A673 (cell line): Measurements from ENCODE around the gene PHLPP2. TPM values are rescaled to one million over a fixed set of nuclear protein-coding genes. Genes with fewer than 3 reads are reported as not detected.

Experiments
- BruUV-seq: library from RNA; stranded (reverse); fragments of 400-500 nt; replicated peaks from 2 replicates; lab custom pipeline; 2021; lab: Mats Ljungman, UMichigan
- CTCF ChIA-PET: fragments of 300-600 bp; sonication (Branson Sonifier 250); formaldehyde crosslinking; loops from one replicate; lab custom pipeline; 2022; ENCODE audit warnings: antibody characterized with exemption; lab: Charles Lee
- POLR2A ChIA-PET: fragments of 300-600 bp; sonication (Branson Sonifier 250); formaldehyde crosslinking; loops from one replicate; lab custom pipeline; 2022; ENCODE audit warnings: antibody characterized with exemption; ENCODE audit not compliant: low non-redundant PET; lab: Charles Lee
- DNase-seq: peaks from one replicate; pipeline ENCODE4 v3.0.0-alpha.2; 2015; ENCODE audit warnings: low spot score
- H3K27ac ChIP-seq: fragments of 200-600 bp; sonication (generic); 2 replicates; pipeline ENCODE4 v1.5.1; 2016; ENCODE audit warnings: mixed run types, low read depth, mild to moderate bottlenecking, mixed read lengths, antibody characterized with exemption, low read length; ENCODE audit not compliant: poor library complexity, severe bottlenecking
- H3K27me3 ChIP-seq: fragments of 200-600 bp; sonication (generic); replicated peaks from 2 replicates; pipeline ENCODE4 v1.6.1; 2017; ENCODE audit warnings: mixed run types, low read depth, mild to moderate bottlenecking, mixed read lengths, antibody characterized with exemption, low read length; ENCODE audit not compliant: insufficient read depth, poor library complexity
- H3K36me3 ChIP-seq: fragments of 200-600 bp; sonication (generic); 2 replicates; pipeline ENCODE4 v1.6.1; 2016; ENCODE audit warnings: mixed run types, mild to moderate bottlenecking, mixed read lengths, antibody characterized with exemption, low read length; ENCODE audit not compliant: insufficient read depth, poor library complexity, severe bottlenecking
- H3K4me1 ChIP-seq: fragments of 200-600 bp; sonication (generic); 2 replicates; pipeline ENCODE4 v1.6.1; 2017; ENCODE audit warnings: mixed run types, mild to moderate bottlenecking, mixed read lengths, antibody characterized with exemption, low read length; ENCODE audit not compliant: insufficient read depth, poor library complexity, severe bottlenecking
- H3K4me3 ChIP-seq: fragments of 200-600 bp; sonication (generic); 2 replicates; pipeline ENCODE4 v1.5.1; 2016; ENCODE audit warnings: low read depth, mixed run types, mild to moderate bottlenecking, mixed read lengths, low read length; ENCODE audit not compliant: poor library complexity, severe bottlenecking
- H3K9me3 ChIP-seq: fragments of 200-600 bp; sonication (generic); 2 replicates; pipeline ENCODE4 v1.6.1; 2016; ENCODE audit warnings: mixed run types, low read depth, mild to moderate bottlenecking, mixed read lengths, antibody characterized with exemption, low read length; ENCODE audit not compliant: poor library complexity, severe bottlenecking
- CTCF ChIP-seq: fragments of 300-800, 200-600 bp; sonication (generic); conservative IDR thresholded peaks from 2 replicates; pipeline ENCODE4 v1.5.1; 2017; ENCODE audit warnings: low read depth, mild to moderate bottlenecking, antibody characterized with exemption, low read length, moderate library complexity, mixed read lengths
- EZH2 ChIP-seq: fragments of 200-600 bp; sonication (generic); IDR thresholded peaks from 2 replicates; pipeline ENCODE4 v1.6.1; 2017; ENCODE audit warnings: borderline replicate concordance, low read depth, mild to moderate bottlenecking, mixed read lengths, antibody characterized with exemption, low read length; ENCODE audit not compliant: poor library complexity, severe bottlenecking
- intact Hi-C: fragments of 100-400 bp; cut with micrococcal nuclease; formaldehyde crosslinking; loops from one replicate; pipeline ENCODE4 v1.10.0; 2022; ENCODE audit not compliant: unreplicated experiment
- total RNA-seq: library from RNA; stranded (reverse); gene quantifications from 2 replicates; pipeline ENCODE4 v1.2.3, GENCODE V29; 2021

The PHLPP2 gene
- total RNA-seq, 1 experiment from 2014 or later = 18.3 TPM

GRCh38 chr16:71637398-71637797 is 87.1 kb downstream of the PHLPP2 start:
- intact Hi-C loops = no loop called here
- Histone ChIP-seq H3K27ac (peak overlapping the region; percentile 92), H3K4me3 (no peak overlapping the region), H3K36me3 (peaks cover 2% of the 10 kb centered on the region), H3K27me3 (no peaks in the 10 kb centered on the region), H3K9me3 (no peaks in the 10 kb centered on the region), H3K4me1 (peaks cover 31% of the 10 kb centered on the region)
- TF ChIP-seq EZH2 (no peak), CTCF (no peak)
- ChIA-PET CTCF (interaction anchor here (0.5 to 1.2 kb wide), 4 partner anchors 26 to 294 kb away, joined by 4 to 5 read pairs (median 4); no protein-coding TSS in a partner anchor), POLR2A (interaction anchor here (0.6 kb wide), 1 partner anchor 72 kb away, joined by 3 read pairs; no protein-coding TSS in a partner anchor)
- peak; percentile 98 for DNase-seq
- no TSS peak for BruUV-seq

- ChIA-PET POLR2A (no interaction called here), CTCF (no interaction called here)
- H3K36me3 ChIP-seq = peaks cover 2% of the 10 kb centered on the region
- intact Hi-C loops = no loop called here
- H3K4me3 ChIP-seq = no peak overlapping the region
- DNase-seq = no peak
- BruUV-seq = no TSS peak
- H3K9me3 ChIP-seq = no peaks in the 10 kb centered on the region
- no peaks in the 10 kb centered on the region for H3K27me3 ChIP-seq
- peaks cover 31% of the 10 kb centered on the region for H3K4me1 ChIP-seq
- no peak overlapping the region for H3K27ac ChIP-seq
- TF ChIP-seq EZH2 (no peak), CTCF (no peak)
Observed at GRCh38 chr16:71635632-71636031, 88.9 kb downstream of the PHLPP2 start.

GRCh38 chr16:71631776-71632175 is 92.7 kb downstream of the PHLPP2 start:
- intact Hi-C loops = no loop called here
- no TSS peak for BruUV-seq
- no peaks in the 10 kb centered on the region for H3K36me3 ChIP-seq
- TF ChIP-seq CTCF (no peak), EZH2 (no peak)
- peaks cover 26% of the 10 kb centered on the region for H3K4me1 ChIP-seq
- H3K9me3 ChIP-seq = no peaks in the 10 kb centered on the region
- no peak overlapping the region for H3K4me3 ChIP-seq
- POLR2A ChIA-PET = no interaction called here
- CTCF ChIA-PET = interaction anchor here (0.5 kb wide), 1 partner anchor 23 kb away, joined by 5 read pairs; no protein-coding TSS in a partner anchor
- no peak overlapping the region for H3K27ac ChIP-seq
- H3K27me3 ChIP-seq = no peaks in the 10 kb centered on the region
- no peak for DNase-seq
